Stimulated activated CD8-positive, alpha-beta memory T cell treated with anti-CD3 and anti-CD28 coated beads, Interleukin-15, amount 100 ng/mL, for 4 hours (primary cell): Measurements from ENCODE around the gene AIMP2.
"Not testable (repeated sequence)": the region's sequence is repeated elsewhere in the genome, so short reads cannot be mapped to it uniquely, and the experiment has no call there.

ENCODE experiments used
- DNase-seq, 2 donors: peaks; one replicate each; pipeline ENCODE4 v3.0.0-alpha.2; 2020; ENCODE audit warnings: low read depth in 2 of 2

AIMP2 gene

GRCh38 chr7:6026011-6026819 is 17.1 kb downstream of the AIMP2 start:
- DNase-seq, result peak; percentile 16 to 33

- DNase-seq, result no peak
Observed at GRCh38 chr7:6026820-6027311, 17.8 kb downstream of the AIMP2 start.

DNA sequence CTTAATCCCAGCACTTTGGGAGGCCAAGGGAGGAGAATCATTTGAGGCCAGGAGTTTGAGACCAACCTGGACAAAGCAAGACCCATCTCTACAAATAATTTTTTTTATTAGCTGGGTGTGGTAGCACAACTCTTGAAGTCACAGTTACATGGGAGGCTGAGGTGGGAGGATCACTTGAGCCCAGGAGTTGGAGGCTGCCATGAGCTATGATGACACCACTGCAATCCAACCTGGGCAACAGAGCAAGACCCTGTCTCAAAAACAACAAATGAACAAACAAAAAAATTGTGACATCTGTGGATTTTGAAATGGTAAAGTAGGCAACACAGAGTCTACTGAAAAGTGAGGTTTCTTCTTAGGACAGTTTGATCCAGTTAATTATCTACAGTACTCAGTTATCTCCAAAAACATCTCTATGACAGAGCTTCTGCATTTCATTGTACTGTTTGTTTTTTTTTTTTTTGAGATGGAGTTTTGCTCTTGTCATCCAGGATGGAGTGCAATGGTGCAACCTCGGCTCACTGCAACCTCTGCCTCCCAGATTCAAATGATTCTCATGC is 18.8 kb downstream of the AIMP2 start:
- DNase-seq, result no peak

DNA sequence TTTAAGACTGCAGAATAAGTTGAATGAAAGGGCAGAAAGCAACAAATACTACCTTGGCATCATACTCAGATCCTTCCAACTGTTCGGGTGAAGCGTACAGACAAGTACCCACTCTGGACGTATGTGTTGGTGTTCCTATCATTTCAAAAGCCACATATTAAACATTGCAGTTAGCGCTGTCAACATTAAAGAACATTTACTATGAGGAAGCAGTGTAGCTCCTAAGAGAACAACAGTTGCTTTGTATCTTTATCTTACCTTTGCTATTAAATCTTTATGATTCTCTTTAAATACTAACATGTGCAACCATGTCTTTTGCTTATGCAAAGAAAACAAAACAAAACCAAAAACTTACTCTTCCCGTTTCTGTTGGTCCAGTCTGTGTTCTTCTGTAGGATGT is 19.5 kb downstream of the AIMP2 start:
- DNase-seq, result no peak

- DNase-seq, result no peak
Observed at GRCh38 chr7:6030988-6031387, 21.9 kb downstream of the AIMP2 start, which contains the start of gene ANKRD61. TSS of gene ANKRD61 (plus strand) at chr7:6031376. CDS start at chr7:6031376, 0 bp downstream.

- DNase-seq, result no peak
Observed at GRCh38 chr7:6031567-6031966, 22.5 kb downstream of the AIMP2 start.

- DNase-seq, result no peak
Observed at GRCh38 chr7:6032167-6032566, 23.1 kb downstream of the AIMP2 start.

- DNase-seq, result no peak
Observed at GRCh38 chr7:6032641-6033040, 23.6 kb downstream of the AIMP2 start.

GRCh38 chr7:6035165-6035564 is 26.1 kb downstream of the AIMP2 start:
- no peak for DNase-seq

GRCh38 chr7:6035686-6036085 is 26.6 kb downstream of the AIMP2 start:
- DNase-seq, result no peak

- no peak for DNase-seq
Observed at GRCh38 chr7:6049780-6050179, 40.7 kb downstream of the AIMP2 start.

DNA sequence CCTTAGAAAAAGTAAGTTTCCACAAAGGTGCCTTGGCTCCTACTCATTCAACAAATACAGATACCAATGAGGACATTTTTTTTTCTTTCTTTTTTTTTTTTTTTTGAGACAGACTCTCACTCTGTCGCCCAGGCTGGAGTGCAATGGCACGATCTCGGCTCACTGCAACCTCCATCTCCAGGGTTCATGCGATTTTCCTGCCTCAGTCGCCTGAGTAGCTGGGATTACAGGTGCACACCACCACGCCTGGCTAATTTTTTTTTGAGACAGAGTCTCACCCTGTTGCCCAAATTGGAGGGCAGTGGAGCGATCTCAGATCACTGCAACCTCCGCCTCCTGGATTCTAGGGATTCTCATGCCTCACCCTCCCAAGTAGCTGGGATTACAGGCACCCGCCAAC is 42.1 kb downstream of the AIMP2 start:
- not testable (repeated sequence) for DNase-seq

DNA sequence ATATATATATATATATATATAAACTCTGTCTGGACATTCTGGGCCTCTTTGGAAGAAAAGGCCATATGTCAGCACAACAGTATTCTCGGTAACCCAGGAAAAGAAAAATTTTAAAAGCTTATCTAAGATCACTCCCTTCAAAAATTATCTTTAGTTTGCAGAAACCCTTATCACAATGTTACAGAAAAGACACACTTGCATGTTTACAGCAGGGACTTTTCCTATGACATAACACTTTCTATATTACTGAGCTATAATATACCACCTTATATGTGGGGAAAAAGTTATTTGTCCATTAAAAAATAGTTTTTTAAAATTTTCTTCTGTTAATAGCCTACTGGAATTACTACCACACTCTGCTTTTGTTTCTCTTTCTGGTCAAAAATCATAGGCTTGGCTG is 47.5 kb downstream of the AIMP2 start:
- DNase-seq, result no peak

GRCh38 chr7:6057316-6058129 is 48.5 kb downstream of the AIMP2 start:
- DNase-seq, result no peak

- DNase-seq, result not testable (repeated sequence)
Observed at GRCh38 chr7:6059941-6060340, 50.9 kb downstream of the AIMP2 start.

DNA sequence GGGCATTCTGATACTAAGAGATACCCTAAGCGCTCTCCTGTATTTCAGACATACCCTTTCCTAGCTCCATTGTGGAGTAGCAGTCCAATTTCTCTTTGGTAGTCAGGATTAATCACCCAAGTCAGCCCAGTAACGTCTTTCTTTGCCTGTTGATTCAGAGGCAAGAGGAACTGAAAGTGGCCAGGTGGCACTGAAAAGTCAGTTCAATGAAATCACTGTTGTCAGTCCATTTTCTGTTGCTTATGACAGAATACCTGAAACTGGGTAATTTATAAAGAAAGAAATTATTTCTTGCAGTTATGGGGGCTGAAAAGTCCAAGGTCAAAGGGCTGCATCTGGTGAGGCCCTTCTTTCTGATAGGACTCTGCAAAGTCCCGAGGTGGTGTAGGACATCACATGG is 62.3 kb downstream of the AIMP2 start:
- no peak for DNase-seq
